Measurements from ENCODE around the gene MYOM1.

- TF ChIP-seq CTCF (IDR thresholded peaks at IDR 0.05) (no peak), POLR2A (IDR thresholded peaks at IDR 0.05) (no peak)
Observed at GRCh38 chr18:3199942-3200645, 19.7 kb downstream of the MYOM1 start.
